IMR-90 (cell line): ENCODE results near the gene ADGRG7. TPM values are rescaled to one million over a fixed set of nuclear protein-coding genes. Genes with fewer than 3 reads are reported as not detected.

Experiments
- ATAC-seq: fragments of 200-7000 bp; cut with Tn5 transposase; 2 replicates; pipeline ENCODE4 v1.9.1; 2020; ENCODE audit warnings: low read depth, mild to moderate bottlenecking, moderate library complexity
- BruUV-seq: library from RNA; stranded (reverse); fragments of 400-500 nt; replicated peaks from 2 replicates; lab custom pipeline; 2021; lab: Mats Ljungman, UMichigan
- CTCF ChIA-PET: fragments of 300-600 bp; formaldehyde crosslinking; extraction: SDS; loops from one replicate; lab custom pipeline; 2021; ENCODE audit warnings: antibody characterized with exemption; lab: Yijun Ruan, JAX
- POLR2A ChIA-PET: fragments of 300-600 bp; sonication (Branson Sonifier 250); formaldehyde crosslinking; loops from one replicate; lab custom pipeline; 2022; ENCODE audit warnings: antibody characterized with exemption; ENCODE audit not compliant: unreplicated experiment; lab: Charles Lee
- DNase-seq: peaks from one replicate; pipeline ENCODE4 v3.0.0; 2013
- H2AFZ ChIP-seq: replicated peaks from 2 replicates; pipeline ENCODE3; 2013; ENCODE audit warnings: low read length, mild to moderate bottlenecking; ENCODE audit not compliant: poor library complexity
- H2AK5ac ChIP-seq: 2 replicates; pipeline ENCODE4 v1.6.1; 2013; ENCODE audit warnings: low read depth, low read length, inconsistent platforms
- H2AK9ac ChIP-seq: replicated peaks from 2 replicates; pipeline ENCODE3; 2013; ENCODE audit warnings: mild to moderate bottlenecking, low read depth, low read length, moderate library complexity; ENCODE audit not compliant: poor library complexity
- H2BK120ac ChIP-seq: 2 replicates; pipeline ENCODE4 v1.6.1; 2013; ENCODE audit warnings: low read depth, low read length, inconsistent platforms
- H2BK15ac ChIP-seq: 3 replicates; pipeline ENCODE4 v1.6.1; 2013; ENCODE audit warnings: low read depth, low read length, inconsistent platforms
- H2BK20ac ChIP-seq: 2 replicates; pipeline ENCODE4 v1.6.1; 2013; ENCODE audit warnings: low read depth, mild to moderate bottlenecking, inconsistent platforms, low read length, moderate library complexity
- H2BK5ac ChIP-seq: 2 replicates; pipeline ENCODE4 v1.6.1; 2013; ENCODE audit warnings: mild to moderate bottlenecking, low read depth, low read length, inconsistent platforms; ENCODE audit not compliant: poor library complexity, severe bottlenecking
- H3K14ac ChIP-seq: replicated peaks from 2 replicates; pipeline ENCODE4 v1.6.1; 2013; ENCODE audit warnings: low read depth, low read length, inconsistent platforms
- H3K18ac ChIP-seq: 2 replicates; pipeline ENCODE4 v1.6.1; 2013; ENCODE audit warnings: low read depth, low read length, control low read depth
- H3K23ac ChIP-seq: 2 replicates; pipeline ENCODE4 v1.6.1; 2013; ENCODE audit warnings: low read depth, low read length, inconsistent platforms
- H3K27ac ChIP-seq: 2 replicates; pipeline ENCODE4 v1.5.1; 2013; ENCODE audit warnings: mild to moderate bottlenecking, control low read depth, low read length; ENCODE audit not compliant: insufficient read depth
- H3K27me3 ChIP-seq: 2 replicates; pipeline ENCODE4 v1.6.1; 2013; ENCODE audit warnings: low read length; ENCODE audit not compliant: control insufficient read depth, insufficient read depth
- H3K36me3 ChIP-seq: 2 replicates; pipeline ENCODE4 v1.6.1; 2013; ENCODE audit warnings: low read length, mixed read lengths; ENCODE audit not compliant: control insufficient read depth, insufficient read depth
- H3K4ac ChIP-seq: 2 replicates; pipeline ENCODE4 v1.6.1; 2013; ENCODE audit warnings: low read depth, low read length, inconsistent platforms
- H3K4me1 ChIP-seq: 2 replicates; pipeline ENCODE4 v1.6.1; 2013; ENCODE audit warnings: low read length, mixed read lengths; ENCODE audit not compliant: control insufficient read depth, insufficient read depth
- H3K4me2 ChIP-seq: 2 replicates; pipeline ENCODE4 v1.6.1; 2013; ENCODE audit warnings: low read depth, mild to moderate bottlenecking, control low read depth, low read length, moderate library complexity
- H3K4me3 ChIP-seq: 2 replicates; pipeline ENCODE4 v1.5.1; 2013; ENCODE audit warnings: low read depth, mild to moderate bottlenecking, control low read depth, low read length, moderate library complexity; ENCODE audit not compliant: insufficient read depth
- H3K56ac ChIP-seq: 2 replicates; pipeline ENCODE4 v1.6.1; 2013; ENCODE audit warnings: low read length, inconsistent platforms; ENCODE audit not compliant: insufficient read depth; ENCODE audit errors: extremely low read depth
- H3K79me1 ChIP-seq, 2 experiments: 2 replicates each; pipeline ENCODE4 v1.6.1; 2013; ENCODE audit warnings: low read length in 2 of 2, inconsistent platforms in 1 of 2, low read depth in 1 of 2
- H3K9ac ChIP-seq: 2 replicates; pipeline ENCODE4 v1.6.1; 2013; ENCODE audit warnings: low read depth, low read length, control low read depth
- H3K9me1 ChIP-seq: 2 replicates; pipeline ENCODE4 v1.6.1; 2013; ENCODE audit warnings: low read length, inconsistent platforms; ENCODE audit not compliant: insufficient read depth
- H3K9me3 ChIP-seq: 2 replicates; pipeline ENCODE4 v1.6.1; 2013; ENCODE audit warnings: low read length; ENCODE audit not compliant: control insufficient read depth, insufficient read depth
- H4K20me1 ChIP-seq: 2 replicates; pipeline ENCODE4 v1.6.1; 2013; ENCODE audit warnings: low read length, inconsistent platforms; ENCODE audit not compliant: insufficient read depth
- H4K5ac ChIP-seq: 2 replicates; pipeline ENCODE4 v1.6.1; 2013; ENCODE audit warnings: mild to moderate bottlenecking, low read depth, low read length, control low read depth
- H4K8ac ChIP-seq, 2 experiments: 2 replicates each; pipeline ENCODE4 v1.6.1; 2013; ENCODE audit warnings: low read depth in 2 of 2, low read length in 2 of 2, control low read depth in 1 of 2, inconsistent platforms in 1 of 2
- H4K91ac ChIP-seq: 2 replicates; pipeline ENCODE4 v1.6.1; 2013; ENCODE audit warnings: low read depth, low read length, inconsistent platforms; ENCODE audit not compliant: insufficient read depth
- BHLHE40 ChIP-seq: fragments of 150-350 bp; IDR thresholded peaks from 2 replicates; pipeline ENCODE4 v1.6.1; 2016; ENCODE audit warnings: mild to moderate bottlenecking, low read depth, low read length
- CHD1 ChIP-seq: IDR thresholded peaks from 2 replicates; pipeline ENCODE4 v1.6.1; 2012; ENCODE audit warnings: low read depth, low read length, improper control_type of control experiment
- ELK1 ChIP-seq: fragments of 150-350 bp; IDR thresholded peaks from 2 replicates; pipeline ENCODE4 v1.6.1; 2016; ENCODE audit warnings: low read depth, mild to moderate bottlenecking, low read length, moderate library complexity, borderline replicate concordance
- WGBS, 2 experiments: methylation state at CpG; one replicate each; pipeline versions ENCODE4 v1.1.5 to v1.1.7; 2013; ENCODE audit warnings: missing lambda C conversion rate in 2 of 2; ENCODE audit not compliant: insufficient read length in 1 of 2; ENCODE audit errors: extremely low coverage in 2 of 2; 5-methylcytosine and 5-hydroxymethylcytosine counted together
- dilution Hi-C: fragments of 300-500 bp; cut with HindIII; formaldehyde crosslinking; loops from one replicate; pipeline ENCODE4 v1.14.3; 2018; ENCODE audit warnings: low sequenced_read_pairs; ENCODE audit not compliant: unreplicated experiment
- in situ Hi-C: fragments of 300-500 bp; cut with MboI; formaldehyde crosslinking; loops from 3 replicates; pipeline ENCODE4 v1.14.3; 2019; ENCODE audit warnings: low sequenced_read_pairs, inconsistent platforms, mixed read lengths
- intact Hi-C: fragments of 100-400 bp; cut with micrococcal nuclease; formaldehyde crosslinking; loops from 2 replicates; pipeline ENCODE4 v1.10.0; 2022
- polyA plus RNA-seq, 3 experiments: library from polyadenylated mRNA; depleted of rRNA; stranded (reverse); fragments of >200 nt; gene quantifications; 2 replicates each; pipeline ENCODE4 v1.2.3, GENCODE V29; 2012; ENCODE audit warnings: low replicate concordance in 1 of 3
- total RNA-seq: library from RNA; depleted of rRNA; stranded (reverse); fragments of >200 nt; gene quantifications from 2 replicates; pipeline ENCODE4 v1.2.3, GENCODE V29; 2012
- TF ChIP-seq, protein P1 (sequence below): conservative IDR thresholded peaks from 2 replicates; pipeline ENCODE4 v1.5.1; 2012; ENCODE audit warnings: mild to moderate bottlenecking, low read depth, low read length, improper control_type of control experiment

The ADGRG7 gene
- total and polyA plus RNA-seq, 2 of the 4 experiments (the other 2 are of a cell fraction): not detected

- Histone ChIP-seq H3K36me3 (no peaks in the 10 kb centered on the region), H2BK15ac (no peak overlapping the region), H3K4me1 (no peaks in the 10 kb centered on the region), H3K9ac (no peak overlapping the region), H4K8ac (no peak overlapping the region), H3K9me1 (no peaks in the 10 kb centered on the region), H2BK5ac (no peak overlapping the region), H2BK120ac (no peak overlapping the region), H3K4ac (no peak overlapping the region), H3K9me3 (no peaks in the 10 kb centered on the region), H3K14ac (no peak overlapping the region), H3K79me1 (no peaks in the 10 kb centered on the region), H2AK5ac (no peak overlapping the region), H4K91ac (no peak overlapping the region), H2BK20ac (no peak overlapping the region), H3K56ac (no peak overlapping the region), H3K4me3 (no peak overlapping the region), H3K18ac (no peak overlapping the region), H4K20me1 (no peaks in the 10 kb centered on the region), H3K27ac (no peak overlapping the region), H4K5ac (no peak overlapping the region), H3K27me3 (peaks cover 20% of the 10 kb centered on the region), H3K4me2 (no peak overlapping the region), H2AFZ (no peak overlapping the region), H2AK9ac (no peak overlapping the region), H3K23ac (no peak overlapping the region)
- intact Hi-C loops: loop anchor here (10.0 kb wide), 1 partner anchor 254 kb away; no protein-coding TSS in a partner anchor
- CTCF ChIA-PET: interaction anchor here (0.6 to 1.4 kb wide), 2 partner anchors 8 to 290 kb away, joined by 3 to 4 read pairs; no protein-coding TSS in a partner anchor
- no peak for TF ChIP-seq BHLHE40
- TF ChIP-seq, protein P1, sequence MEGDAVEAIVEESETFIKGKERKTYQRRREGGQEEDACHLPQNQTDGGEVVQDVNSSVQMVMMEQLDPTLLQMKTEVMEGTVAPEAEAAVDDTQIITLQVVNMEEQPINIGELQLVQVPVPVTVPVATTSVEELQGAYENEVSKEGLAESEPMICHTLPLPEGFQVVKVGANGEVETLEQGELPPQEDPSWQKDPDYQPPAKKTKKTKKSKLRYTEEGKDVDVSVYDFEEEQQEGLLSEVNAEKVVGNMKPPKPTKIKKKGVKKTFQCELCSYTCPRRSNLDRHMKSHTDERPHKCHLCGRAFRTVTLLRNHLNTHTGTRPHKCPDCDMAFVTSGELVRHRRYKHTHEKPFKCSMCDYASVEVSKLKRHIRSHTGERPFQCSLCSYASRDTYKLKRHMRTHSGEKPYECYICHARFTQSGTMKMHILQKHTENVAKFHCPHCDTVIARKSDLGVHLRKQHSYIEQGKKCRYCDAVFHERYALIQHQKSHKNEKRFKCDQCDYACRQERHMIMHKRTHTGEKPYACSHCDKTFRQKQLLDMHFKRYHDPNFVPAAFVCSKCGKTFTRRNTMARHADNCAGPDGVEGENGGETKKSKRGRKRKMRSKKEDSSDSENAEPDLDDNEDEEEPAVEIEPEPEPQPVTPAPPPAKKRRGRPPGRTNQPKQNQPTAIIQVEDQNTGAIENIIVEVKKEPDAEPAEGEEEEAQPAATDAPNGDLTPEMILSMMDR: no peak
- no peak for TF ChIP-seq CHD1
- no peak for TF ChIP-seq ELK1
- dilution Hi-C loops: no loop called here
- in situ Hi-C loops: no loop called here
- WGBS, 2 experiments: no CpG with 5 or more reads among the region's 3 CpGs
- POLR2A ChIA-PET: no interaction called here
- ATAC-seq (no peak), DNase-seq (no peak)
- BruUV-seq: no TSS peak
Observed at GRCh38 chr3:100611221-100611620, 1.8 kb downstream of the ADGRG7 start.
